DMS153 treated with DMSO at 0.1 percent for 48 hours (cell line): ENCODE results near the gene WNT9A.

Experiments
- DNase-seq: peaks from one replicate; lab custom pipeline; 2025; ENCODE audit not compliant: unreplicated experiment; lab: John Stamatoyannopoulos, UW

WNT9A gene

GRCh38 chr1:227898502-227899140 lies 49.1 kb downstream of the WNT9A start:
- no peak for DNase-seq

DNA sequence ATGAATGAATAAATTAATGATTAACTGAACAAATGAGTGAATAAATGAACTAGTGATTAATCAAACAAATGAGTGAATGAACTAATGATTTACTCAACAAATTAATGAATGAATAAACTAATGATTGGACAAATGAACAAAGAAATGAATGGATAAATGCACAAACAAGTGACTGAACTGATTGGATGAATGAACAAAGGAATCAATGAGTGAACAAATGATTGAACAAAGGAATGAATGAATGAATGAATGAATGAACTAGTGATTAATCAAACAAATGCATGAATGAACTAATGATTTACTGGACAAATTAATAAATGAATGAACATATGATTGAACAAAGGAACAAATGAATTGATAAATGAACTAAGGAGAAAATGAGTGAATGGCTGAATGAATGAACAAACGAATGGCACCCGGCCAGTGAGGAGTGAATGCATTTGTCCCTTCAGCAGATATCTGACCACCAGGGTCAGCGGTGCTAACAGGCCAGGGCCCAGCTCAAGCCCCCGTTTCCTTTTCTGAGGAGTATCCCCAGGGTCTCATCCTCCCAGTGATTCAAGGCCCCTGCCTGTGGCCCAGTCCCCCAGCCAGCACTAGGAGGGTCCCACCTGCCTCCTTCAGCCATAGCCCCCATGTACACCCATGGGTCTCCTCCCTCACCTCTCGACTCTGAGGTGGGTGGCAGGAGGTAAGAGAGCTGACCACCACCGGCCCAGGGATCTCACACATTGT lies 49.9 kb downstream of the WNT9A start:
- DNase-seq: no peak

GRCh38 chr1:227896710-227897655 lies 50.7 kb downstream of the WNT9A start:
- DNase-seq: no peak

GRCh38 chr1:227895828-227896685 lies 51.7 kb downstream of the WNT9A start:
- DNase-seq: no peak

DNA sequence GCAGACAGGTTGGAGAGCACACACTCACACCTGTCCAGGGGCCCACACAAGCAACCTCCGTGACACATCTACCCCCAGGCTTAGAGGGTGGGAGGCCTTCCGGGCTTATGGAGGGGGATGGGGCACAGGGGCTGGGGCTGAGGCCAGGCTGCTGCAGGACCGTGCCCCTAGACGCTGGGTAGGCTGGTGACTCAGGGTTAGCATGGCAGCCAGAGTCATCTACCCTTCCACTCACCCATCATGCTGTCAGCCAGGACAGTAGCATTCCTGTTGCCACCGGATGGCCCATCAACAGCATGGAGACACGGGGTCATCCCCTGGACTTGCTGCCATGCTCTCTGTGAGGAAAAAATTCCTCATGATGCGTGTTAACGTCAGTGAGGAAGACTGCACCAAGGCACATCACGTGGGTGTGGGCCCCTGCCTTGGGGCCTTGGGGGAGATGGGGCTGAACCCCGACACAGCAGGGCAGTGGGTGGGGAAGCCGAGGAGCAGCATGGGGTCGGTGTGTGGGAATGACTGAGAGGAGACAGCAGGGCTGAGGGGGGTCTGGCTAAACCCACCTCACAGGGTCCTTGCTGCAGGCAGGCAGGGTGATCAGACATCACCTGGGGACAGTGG lies 52.8 kb downstream of the WNT9A start:
- DNase-seq: no peak

GRCh38 chr1:227893949-227894721 lies 53.6 kb downstream of the WNT9A start:
- no peak for DNase-seq

DNA sequence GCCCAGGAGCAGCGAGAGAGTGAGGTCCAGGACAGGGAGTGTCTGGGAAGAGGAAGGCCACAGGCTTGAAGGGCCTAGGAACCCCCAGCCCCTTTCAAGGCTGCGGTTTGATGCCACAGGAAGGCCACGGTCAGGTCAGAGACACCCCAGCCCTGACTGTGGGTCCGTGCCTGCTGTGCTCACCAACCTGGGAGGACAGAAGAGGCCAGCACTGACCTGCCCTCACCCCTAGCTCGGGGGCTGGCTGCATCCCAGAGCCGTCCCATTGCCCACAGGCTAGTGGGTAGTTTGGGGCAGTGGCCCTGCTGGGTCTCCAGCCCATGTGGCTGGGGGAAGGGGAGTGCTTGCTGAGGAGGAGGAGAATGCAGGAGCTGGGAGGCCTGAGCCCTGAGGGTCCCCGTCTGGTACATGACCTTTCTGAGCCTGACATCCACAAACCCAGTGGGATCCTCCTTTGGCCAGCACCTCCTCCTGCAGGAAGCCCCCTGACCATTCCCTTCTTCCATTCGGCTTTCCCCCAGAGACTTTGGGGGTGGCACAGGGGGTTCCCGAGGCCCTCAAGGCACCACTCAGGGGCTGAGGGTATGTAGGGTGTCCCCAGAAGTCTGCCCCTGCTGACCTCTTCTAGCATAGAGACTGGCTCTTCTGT lies 54.3 kb downstream of the WNT9A start:
- no peak for DNase-seq

- no peak for DNase-seq
These were observed 55.0 kb downstream of the WNT9A start for GRCh38 chr1:227892489-227893299.

GRCh38 chr1:227891955-227892488 lies 55.7 kb downstream of the WNT9A start:
- DNase-seq: no peak

DNA sequence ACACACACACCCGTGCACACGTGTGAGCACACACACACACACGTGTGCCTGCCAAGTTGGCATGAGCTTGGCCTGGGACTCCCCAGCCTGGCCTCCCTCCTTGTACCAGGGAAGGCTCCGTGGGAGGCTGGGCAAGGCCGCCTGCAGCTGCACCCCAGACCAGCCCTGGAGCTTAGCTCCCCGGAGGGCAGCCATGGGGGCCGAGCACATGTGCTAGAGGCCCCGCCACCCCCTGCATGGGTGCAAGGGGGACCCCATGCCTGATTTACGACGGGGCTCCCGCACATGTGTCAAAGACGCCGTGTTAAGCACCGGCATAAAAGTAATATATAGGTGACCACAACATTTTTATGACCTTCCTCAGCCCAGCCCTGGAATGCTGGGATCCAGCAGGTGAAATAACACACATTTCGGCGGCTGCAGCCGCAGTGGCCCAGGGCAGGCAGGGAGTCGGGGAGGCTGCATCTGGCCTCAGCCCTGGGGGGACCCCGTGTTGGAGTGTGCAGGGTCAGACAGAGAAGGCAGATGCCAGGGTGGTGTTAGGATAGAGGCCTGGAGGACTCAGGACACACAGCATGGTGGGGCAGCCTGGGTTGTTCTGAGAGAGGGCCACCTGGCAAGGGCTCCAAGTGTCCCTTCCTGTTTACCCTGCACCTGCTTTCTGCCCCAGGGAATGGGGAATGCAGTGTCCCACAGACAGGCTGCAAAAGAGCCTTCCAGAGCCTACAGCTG lies 56.3 kb downstream of the WNT9A start:
- no peak for DNase-seq

- no peak for DNase-seq
These were observed 57.1 kb downstream of the WNT9A start for GRCh38 chr1:227890451-227891222.

DNA sequence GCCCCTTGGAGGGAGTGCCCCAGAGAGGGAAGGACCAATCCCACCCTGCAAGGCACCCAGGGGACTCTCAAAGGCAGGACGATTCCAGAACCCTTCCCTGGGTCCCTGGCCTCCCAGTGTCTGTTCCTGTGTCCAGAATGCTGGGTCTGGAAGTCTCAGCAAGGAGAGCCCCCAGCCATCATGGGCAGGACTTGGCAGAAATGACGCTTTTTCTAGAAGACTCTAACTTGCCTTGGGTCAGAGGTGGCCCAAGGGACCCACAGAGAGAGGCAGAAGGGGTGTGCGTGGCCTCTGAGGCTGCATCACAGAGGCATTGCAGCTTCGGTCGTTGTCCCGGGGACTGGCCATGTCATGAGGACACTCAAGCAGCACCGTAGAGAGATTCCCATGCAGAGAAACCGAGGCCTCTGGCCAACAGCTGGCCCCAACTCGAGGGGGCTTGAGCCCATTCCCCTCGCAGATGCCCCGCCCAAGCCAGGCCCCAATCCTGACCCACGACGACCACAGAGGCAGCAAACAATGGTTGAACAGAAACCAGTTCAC lies 57.8 kb downstream of the WNT9A start:
- DNase-seq: no peak

GRCh38 chr1:227889047-227889862 lies 58.5 kb downstream of the WNT9A start:
- DNase-seq: no peak

GRCh38 chr1:227888404-227889046 lies 59.2 kb downstream of the WNT9A start:
- no peak for DNase-seq
